Activated T-helper 17 cell treated with anti-CD3 and anti-CD28 coated beads, Interleukin-2, amount 50 U/mL, for 72 hours (primary cell): ENCODE measurements around the gene LCN10. TPM values are rescaled to one million over a fixed set of nuclear protein-coding genes. Genes with fewer than 3 reads are reported as not detected.

Experiments used
- ATAC-seq: fragments of 150-1000 bp; cut with Tn5 transposase; replicated peaks from 2 replicates; pipeline ENCODE4 v1.10.0; 2021; ENCODE audit warnings: mild to moderate bottlenecking, moderate library complexity
- H3K27ac Mint-ChIP-seq: one replicate; pipeline ENCODE4 v1.8.0; 2022; ENCODE audit warnings: mixed read lengths
- H3K27me3 Mint-ChIP-seq: one replicate; pipeline ENCODE4 v1.8.0; 2022; ENCODE audit warnings: mixed read lengths
- H3K36me3 Mint-ChIP-seq: one replicate; pipeline ENCODE4 v1.8.0; 2022; ENCODE audit warnings: low read depth, mild to moderate bottlenecking, mixed read lengths
- H3K4me1 Mint-ChIP-seq: one replicate; pipeline ENCODE4 v1.8.0; 2022; ENCODE audit warnings: mixed read lengths
- H3K4me3 Mint-ChIP-seq: one replicate; pipeline ENCODE4 v1.8.0; 2022; ENCODE audit warnings: mild to moderate bottlenecking, mixed read lengths
- H3K9me3 Mint-ChIP-seq: one replicate; pipeline ENCODE4 v1.8.0; 2022; ENCODE audit warnings: mixed read lengths
- total RNA-seq, 2 donors: library from RNA; stranded (reverse); gene quantifications; one replicate each; pipeline ENCODE4 v1.2.3, GENCODE V29; 2022

The LCN10 gene
- total RNA-seq, 2 donors from 2014 or later = 1.0 to 1.8 TPM

GRCh38 chr9:136741883-136742571 lies 713 bp downstream of the LCN10 start:
- no peaks in the 10 kb centered on the region for H3K36me3 Mint-ChIP-seq
- no peak overlapping the region for H3K27ac Mint-ChIP-seq
- no peaks in the 10 kb centered on the region for H3K4me1 Mint-ChIP-seq
- H3K27me3 Mint-ChIP-seq = peaks cover 2% of the 10 kb centered on the region
- ATAC-seq = peak; percentile 82
- no peaks in the 10 kb centered on the region for H3K9me3 Mint-ChIP-seq
- peak overlapping the region; percentile 61 for H3K4me3 Mint-ChIP-seq

- no peaks in the 10 kb centered on the region for H3K36me3 Mint-ChIP-seq
- peak overlapping the region; percentile 61 for H3K4me3 Mint-ChIP-seq
- no peaks in the 10 kb centered on the region for H3K9me3 Mint-ChIP-seq
- no peak overlapping the region for H3K27ac Mint-ChIP-seq
- H3K27me3 Mint-ChIP-seq = no peaks in the 10 kb centered on the region
- no peaks in the 10 kb centered on the region for H3K4me1 Mint-ChIP-seq
- peak; percentile 23 for ATAC-seq
Observed at GRCh38 chr9:136740971-136741882, 1.5 kb downstream of the LCN10 start.

- Mint-ChIP-seq H3K9me3 (no peaks in the 10 kb centered on the region), H3K27ac (no peak overlapping the region), H3K27me3 (no peaks in the 10 kb centered on the region), H3K4me1 (no peaks in the 10 kb centered on the region), H3K4me3 (no peak overlapping the region), H3K36me3 (no peaks in the 10 kb centered on the region)
- ATAC-seq = no peak
Observed at GRCh38 chr9:136740491-136740890, 2.2 kb downstream of the LCN10 start.

- H3K27me3 Mint-ChIP-seq = no peaks in the 10 kb centered on the region
- no peaks in the 10 kb centered on the region for H3K4me1 Mint-ChIP-seq
- no peak overlapping the region for H3K27ac Mint-ChIP-seq
- H3K4me3 Mint-ChIP-seq = no peak overlapping the region
- ATAC-seq = no peak
- H3K36me3 Mint-ChIP-seq = no peaks in the 10 kb centered on the region
- no peaks in the 10 kb centered on the region for H3K9me3 Mint-ChIP-seq
Observed at GRCh38 chr9:136740069-136740468, 2.7 kb downstream of the LCN10 start.

- Mint-ChIP-seq H3K9me3 (no peaks in the 10 kb centered on the region), H3K4me3 (no peak overlapping the region), H3K27ac (no peak overlapping the region), H3K27me3 (no peaks in the 10 kb centered on the region), H3K36me3 (no peaks in the 10 kb centered on the region), H3K4me1 (no peaks in the 10 kb centered on the region)
- no peak for ATAC-seq
Observed at GRCh38 chr9:136739509-136739908, 3.2 kb downstream of the LCN10 start.

GRCh38 chr9:136738960-136739359 lies 3.8 kb downstream of the LCN10 start:
- no peak overlapping the region for H3K4me3 Mint-ChIP-seq
- no peaks in the 10 kb centered on the region for H3K4me1 Mint-ChIP-seq
- ATAC-seq = no peak
- H3K36me3 Mint-ChIP-seq = no peaks in the 10 kb centered on the region
- no peaks in the 10 kb centered on the region for H3K27me3 Mint-ChIP-seq
- no peaks in the 10 kb centered on the region for H3K9me3 Mint-ChIP-seq
- H3K27ac Mint-ChIP-seq = no peak overlapping the region

GRCh38 chr9:136735812-136736480 lies 6.8 kb downstream of the LCN10 start:
- Mint-ChIP-seq H3K9me3 (no peaks in the 10 kb centered on the region), H3K27ac (no peak overlapping the region), H3K4me1 (peaks cover 6% of the 10 kb centered on the region), H3K4me3 (no peak overlapping the region), H3K27me3 (no peaks in the 10 kb centered on the region), H3K36me3 (no peaks in the 10 kb centered on the region)
- no peak for ATAC-seq

- Mint-ChIP-seq H3K27ac (no peak overlapping the region), H3K36me3 (no peaks in the 10 kb centered on the region), H3K27me3 (no peaks in the 10 kb centered on the region), H3K9me3 (no peaks in the 10 kb centered on the region), H3K4me3 (no peak overlapping the region), H3K4me1 (peaks cover 6% of the 10 kb centered on the region)
- peak; percentile 68 for ATAC-seq
Observed at GRCh38 chr9:136734837-136735496, 7.8 kb downstream of the LCN10 start.

- Mint-ChIP-seq H3K36me3 (no peaks in the 10 kb centered on the region), H3K27me3 (no peaks in the 10 kb centered on the region), H3K4me1 (peaks cover 6% of the 10 kb centered on the region), H3K4me3 (no peak overlapping the region), H3K9me3 (no peaks in the 10 kb centered on the region), H3K27ac (no peak overlapping the region)
- ATAC-seq = no peak
Observed at GRCh38 chr9:136733611-136734010, 9.1 kb downstream of the LCN10 start.

GRCh38 chr9:136732444-136733178 lies 10.1 kb downstream of the LCN10 start:
- H3K4me1 Mint-ChIP-seq = peaks cover 6% of the 10 kb centered on the region
- H3K4me3 Mint-ChIP-seq = no peak overlapping the region
- H3K27ac Mint-ChIP-seq = no peak overlapping the region
- H3K36me3 Mint-ChIP-seq = peaks cover under 1% of the 10 kb centered on the region
- no peaks in the 10 kb centered on the region for H3K27me3 Mint-ChIP-seq
- no peaks in the 10 kb centered on the region for H3K9me3 Mint-ChIP-seq
- ATAC-seq = peak; percentile 6

- Mint-ChIP-seq H3K4me1 (peaks cover 14% of the 10 kb centered on the region), H3K27ac (no peak overlapping the region), H3K9me3 (no peaks in the 10 kb centered on the region), H3K27me3 (no peaks in the 10 kb centered on the region), H3K36me3 (peaks cover 28% of the 10 kb centered on the region), H3K4me3 (peak overlapping the region; percentile 47)
- ATAC-seq = no peak
Observed at GRCh38 chr9:136729926-136730325, 12.8 kb downstream of the LCN10 start.

- H3K4me3 Mint-ChIP-seq = peak overlapping the region; percentile 47
- H3K27me3 Mint-ChIP-seq = no peaks in the 10 kb centered on the region
- H3K9me3 Mint-ChIP-seq = no peaks in the 10 kb centered on the region
- peaks cover 18% of the 10 kb centered on the region for H3K4me1 Mint-ChIP-seq
- no peak overlapping the region for H3K27ac Mint-ChIP-seq
- H3K36me3 Mint-ChIP-seq = peaks cover 35% of the 10 kb centered on the region
- no peak for ATAC-seq
Observed at GRCh38 chr9:136729144-136729543, 13.6 kb downstream of the LCN10 start.

GRCh38 chr9:136728548-136729123 lies 14.1 kb downstream of the LCN10 start:
- Mint-ChIP-seq H3K27ac (no peak overlapping the region), H3K9me3 (no peaks in the 10 kb centered on the region), H3K36me3 (peaks cover 41% of the 10 kb centered on the region), H3K4me3 (peak overlapping the region; percentile 47), H3K4me1 (peaks cover 21% of the 10 kb centered on the region), H3K27me3 (no peaks in the 10 kb centered on the region)
- peak; percentile 27 for ATAC-seq
